ENCODE data around the gene KIAA0513.

The KIAA0513 gene

GRCh38 chr16:85136702-85137322 is 109.2 kb downstream of the KIAA0513 start:
- peak; percentile 43 for DNase-seq (ENCODE audit: low spot score)

GRCh38 chr16:85137323-85138072 is 109.9 kb downstream of the KIAA0513 start:
- peak; percentile 97 for DNase-seq (ENCODE audit: low spot score)

- no peak for DNase-seq (ENCODE audit: low spot score)
Measured at GRCh38 chr16:85138073-85138824, 110.7 kb downstream of the KIAA0513 start.

- DNase-seq (ENCODE audit: low spot score), result no peak
Measured at GRCh38 chr16:85138825-85139627, 111.4 kb downstream of the KIAA0513 start.

- no peak for DNase-seq (ENCODE audit: low spot score)
Measured at GRCh38 chr16:85139881-85140339, 112.3 kb downstream of the KIAA0513 start.

GRCh38 chr16:85140455-85141012 is 112.9 kb downstream of the KIAA0513 start:
- no peak for DNase-seq (ENCODE audit: low spot score)

- DNase-seq (ENCODE audit: low spot score), result no peak
Measured at GRCh38 chr16:85141491-85142128, 114.0 kb downstream of the KIAA0513 start.

- DNase-seq (ENCODE audit: low spot score), result no peak
Measured at GRCh38 chr16:85142129-85142513, 114.5 kb downstream of the KIAA0513 start.

- no peak for DNase-seq (ENCODE audit: low spot score)
Measured at GRCh38 chr16:85142771-85143211, 115.2 kb downstream of the KIAA0513 start.
